HepG2 (cell line): ENCODE data around the gene MXD1. TPM values are rescaled to one million over a fixed set of nuclear protein-coding genes. Genes with fewer than 3 reads are reported as not detected.

Source experiments
- AKAP8 ChIP-seq: sonication (generic); formaldehyde crosslinking; IDR thresholded peaks from 2 replicates; pipeline ENCODE4 v1.5.1; 2020; ENCODE audit warnings: mild to moderate bottlenecking, missing genetic modification reagents
- JDP2 ChIP-seq: sonication (generic); formaldehyde crosslinking; IDR thresholded peaks from 2 replicates; pipeline ENCODE4 v1.8.1; 2022; ENCODE audit warnings: missing genetic modification reagents, borderline replicate concordance
- MLLT10 ChIP-seq: sonication (generic); formaldehyde crosslinking; IDR thresholded peaks from 2 replicates; pipeline ENCODE4 v1.4.0; 2020; ENCODE audit warnings: missing genetic modification reagents
- MTA1 ChIP-seq: sonication (generic); formaldehyde crosslinking; IDR thresholded peaks from 2 replicates; pipeline ENCODE4 v1.4.0; 2020; ENCODE audit warnings: missing genetic modification reagents, mild to moderate bottlenecking, borderline replicate concordance
- MZF1 ChIP-seq: sonication (generic); formaldehyde crosslinking; IDR thresholded peaks from 2 replicates; pipeline ENCODE4 v1.8.1; 2023; ENCODE audit warnings: mild to moderate bottlenecking, missing genetic modification reagents, borderline replicate concordance
- SIX1 ChIP-seq: sonication (generic); formaldehyde crosslinking; IDR thresholded peaks from 2 replicates; pipeline ENCODE4 v1.4.0; 2020; ENCODE audit warnings: missing genetic modification reagents, borderline replicate concordance
- ZBTB38 ChIP-seq: sonication (generic); formaldehyde crosslinking; IDR thresholded peaks from 2 replicates; pipeline ENCODE4 v1.5.1; 2020; ENCODE audit warnings: mild to moderate bottlenecking, missing genetic modification reagents
- ZNF20 ChIP-seq: sonication (generic); formaldehyde crosslinking; IDR thresholded peaks from 2 replicates; pipeline ENCODE4 v1.4.0; 2020; ENCODE audit warnings: mild to moderate bottlenecking, moderate library complexity, missing genetic modification reagents
- ZSCAN22 ChIP-seq: sonication (generic); formaldehyde crosslinking; IDR thresholded peaks from 2 replicates; pipeline ENCODE4 v1.4.0; 2020; ENCODE audit warnings: mild to moderate bottlenecking, missing genetic modification reagents
- polyA plus RNA-seq, 8 experiments: library from polyadenylated mRNA; depleted of rRNA in 3 of 8; stranded (reverse) in 7 of 8; unstranded in 1 of 8; fragments of >200 nt; fragmentation: Illumina TruSeq in 4 of 8; extraction: Trizol in 4 of 8; gene quantifications; 2 replicates each; pipeline versions ENCODE4 v1.2.1 to v1.2.3, GENCODE V29; 2011 to 2016; ENCODE audit warnings: low read depth in 4 of 8, missing spikeins in 1 of 8, mixed read lengths in 1 of 8; ENCODE audit not compliant: insufficient read depth in 1 of 8
- total RNA-seq, 5 experiments: library from RNA; depleted of rRNA; stranded (reverse); fragments of >200 nt; fragmentation: Illumina TruSeq; extraction: Trizol; gene quantifications; 2 replicates each; pipeline ENCODE4 v1.2.3, GENCODE V29; 2016; ENCODE audit warnings: low read depth in 1 of 5
- TF ChIP-seq, protein P1 (sequence below): sonication (generic); formaldehyde crosslinking; IDR thresholded peaks from 2 replicates; pipeline ENCODE4 v1.5.1; 2020; ENCODE audit warnings: missing genetic modification reagents, mild to moderate bottlenecking, borderline replicate concordance
- TF ChIP-seq, protein P2 (sequence below): sonication (generic); formaldehyde crosslinking; IDR thresholded peaks from 2 replicates; pipeline ENCODE4 v1.5.1; 2020; ENCODE audit warnings: missing genetic modification reagents, mild to moderate bottlenecking, borderline replicate concordance
- TF ChIP-seq, protein P3 (sequence below): sonication (generic); formaldehyde crosslinking; IDR thresholded peaks from 2 replicates; pipeline ENCODE4 v1.5.0; 2020; ENCODE audit warnings: mild to moderate bottlenecking, missing genetic modification reagents, borderline replicate concordance
- TF ChIP-seq, protein P4 (sequence below): sonication (generic); formaldehyde crosslinking; IDR thresholded peaks from 2 replicates; pipeline ENCODE4 v1.4.0; 2020; ENCODE audit warnings: low read depth, mild to moderate bottlenecking, missing genetic modification reagents

MXD1 gene
- total and polyA plus RNA-seq, 2 of the 13 experiments (the other 11 are each of a cell fraction or from before 2014, with no cell fraction given), result 6.4 to 14.9 TPM

DNA sequence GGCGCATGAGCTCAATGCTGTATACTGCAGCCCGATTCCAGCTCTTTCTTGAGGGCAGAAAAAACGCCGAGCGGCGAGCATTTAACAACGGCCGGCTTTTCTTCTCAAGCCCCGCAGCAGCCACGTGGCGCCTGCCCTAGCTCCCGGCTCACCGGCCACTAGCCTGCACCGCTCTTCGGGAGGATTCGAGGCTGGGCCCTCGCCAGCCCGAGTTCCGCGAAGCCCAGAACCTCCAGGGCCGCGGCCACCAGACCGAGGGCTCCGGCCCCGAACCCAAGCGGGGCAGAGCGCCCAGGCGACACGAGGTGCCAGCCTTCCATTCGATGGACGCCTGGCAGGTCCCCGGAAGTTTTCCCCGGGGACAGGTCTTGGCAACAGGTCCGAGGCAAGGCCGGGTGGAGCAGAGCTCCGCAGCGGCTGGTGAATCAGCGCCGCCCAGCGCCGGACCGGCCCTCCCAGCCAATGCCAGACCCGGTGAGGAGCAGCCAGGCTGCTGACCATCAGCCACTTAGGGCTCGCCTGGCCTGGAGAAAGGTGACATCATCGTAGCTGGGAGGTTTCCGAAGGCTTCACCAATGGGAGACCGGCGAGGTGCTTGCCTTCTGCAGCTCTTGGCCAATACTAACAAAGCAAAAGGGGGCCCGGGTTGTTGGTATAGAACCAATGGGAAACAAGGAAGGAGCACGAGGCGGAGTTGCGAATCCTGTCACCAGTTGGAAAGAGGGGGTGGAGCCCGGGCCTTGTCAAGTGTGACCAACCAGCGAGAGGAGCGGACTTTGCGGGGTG lies 552 bp upstream of the MXD1 start (continued):
- TF ChIP-seq, protein P1, sequence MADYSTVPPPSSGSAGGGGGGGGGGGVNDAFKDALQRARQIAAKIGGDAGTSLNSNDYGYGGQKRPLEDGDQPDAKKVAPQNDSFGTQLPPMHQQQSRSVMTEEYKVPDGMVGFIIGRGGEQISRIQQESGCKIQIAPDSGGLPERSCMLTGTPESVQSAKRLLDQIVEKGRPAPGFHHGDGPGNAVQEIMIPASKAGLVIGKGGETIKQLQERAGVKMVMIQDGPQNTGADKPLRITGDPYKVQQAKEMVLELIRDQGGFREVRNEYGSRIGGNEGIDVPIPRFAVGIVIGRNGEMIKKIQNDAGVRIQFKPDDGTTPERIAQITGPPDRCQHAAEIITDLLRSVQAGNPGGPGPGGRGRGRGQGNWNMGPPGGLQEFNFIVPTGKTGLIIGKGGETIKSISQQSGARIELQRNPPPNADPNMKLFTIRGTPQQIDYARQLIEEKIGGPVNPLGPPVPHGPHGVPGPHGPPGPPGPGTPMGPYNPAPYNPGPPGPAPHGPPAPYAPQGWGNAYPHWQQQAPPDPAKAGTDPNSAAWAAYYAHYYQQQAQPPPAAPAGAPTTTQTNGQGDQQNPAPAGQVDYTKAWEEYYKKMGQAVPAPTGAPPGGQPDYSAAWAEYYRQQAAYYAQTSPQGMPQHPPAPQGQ (CRISPR knock-in tag), result 0 out of 2 replicates have a peak, but pooled peaks have one; percentile 53
- TF ChIP-seq MZF1 (CRISPR knock-in tag) (peak; percentile 95; the same call in 1 of the 2 replicates), MLLT10 (CRISPR knock-in tag) (no peak), ZBTB38 (peak; percentile 84), AKAP8 (CRISPR knock-in tag) (peak; percentile 41; the same call in 1 of the 2 replicates), SIX1 (no peak), JDP2 (CRISPR knock-in tag) (peak; percentile 26; the same call in 1 of the 2 replicates), MTA1 (CRISPR knock-in tag) (no peak; the same call in 1 of the 2 replicates), ZSCAN22 (CRISPR knock-in tag) (0 out of 2 replicates have a peak, but pooled peaks have one; percentile 46), ZNF20 (CRISPR knock-in tag) (no peak)
- TF ChIP-seq, protein P2, sequence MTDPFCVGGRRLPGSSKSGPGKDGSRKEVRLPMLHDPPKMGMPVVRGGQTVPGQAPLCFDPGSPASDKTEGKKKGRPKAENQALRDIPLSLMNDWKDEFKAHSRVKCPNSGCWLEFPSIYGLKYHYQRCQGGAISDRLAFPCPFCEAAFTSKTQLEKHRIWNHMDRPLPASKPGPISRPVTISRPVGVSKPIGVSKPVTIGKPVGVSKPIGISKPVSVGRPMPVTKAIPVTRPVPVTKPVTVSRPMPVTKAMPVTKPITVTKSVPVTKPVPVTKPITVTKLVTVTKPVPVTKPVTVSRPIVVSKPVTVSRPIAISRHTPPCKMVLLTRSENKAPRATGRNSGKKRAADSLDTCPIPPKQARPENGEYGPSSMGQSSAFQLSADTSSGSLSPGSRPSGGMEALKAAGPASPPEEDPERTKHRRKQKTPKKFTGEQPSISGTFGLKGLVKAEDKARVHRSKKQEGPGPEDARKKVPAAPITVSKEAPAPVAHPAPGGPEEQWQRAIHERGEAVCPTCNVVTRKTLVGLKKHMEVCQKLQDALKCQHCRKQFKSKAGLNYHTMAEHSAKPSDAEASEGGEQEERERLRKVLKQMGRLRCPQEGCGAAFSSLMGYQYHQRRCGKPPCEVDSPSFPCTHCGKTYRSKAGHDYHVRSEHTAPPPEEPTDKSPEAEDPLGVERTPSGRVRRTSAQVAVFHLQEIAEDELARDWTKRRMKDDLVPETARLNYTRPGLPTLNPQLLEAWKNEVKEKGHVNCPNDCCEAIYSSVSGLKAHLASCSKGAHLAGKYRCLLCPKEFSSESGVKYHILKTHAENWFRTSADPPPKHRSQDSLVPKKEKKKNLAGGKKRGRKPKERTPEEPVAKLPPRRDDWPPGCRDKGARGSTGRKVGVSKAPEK (CRISPR knock-in tag), result peak; percentile 86; the same call in 1 of the 2 replicates
- TF ChIP-seq, protein P3, sequence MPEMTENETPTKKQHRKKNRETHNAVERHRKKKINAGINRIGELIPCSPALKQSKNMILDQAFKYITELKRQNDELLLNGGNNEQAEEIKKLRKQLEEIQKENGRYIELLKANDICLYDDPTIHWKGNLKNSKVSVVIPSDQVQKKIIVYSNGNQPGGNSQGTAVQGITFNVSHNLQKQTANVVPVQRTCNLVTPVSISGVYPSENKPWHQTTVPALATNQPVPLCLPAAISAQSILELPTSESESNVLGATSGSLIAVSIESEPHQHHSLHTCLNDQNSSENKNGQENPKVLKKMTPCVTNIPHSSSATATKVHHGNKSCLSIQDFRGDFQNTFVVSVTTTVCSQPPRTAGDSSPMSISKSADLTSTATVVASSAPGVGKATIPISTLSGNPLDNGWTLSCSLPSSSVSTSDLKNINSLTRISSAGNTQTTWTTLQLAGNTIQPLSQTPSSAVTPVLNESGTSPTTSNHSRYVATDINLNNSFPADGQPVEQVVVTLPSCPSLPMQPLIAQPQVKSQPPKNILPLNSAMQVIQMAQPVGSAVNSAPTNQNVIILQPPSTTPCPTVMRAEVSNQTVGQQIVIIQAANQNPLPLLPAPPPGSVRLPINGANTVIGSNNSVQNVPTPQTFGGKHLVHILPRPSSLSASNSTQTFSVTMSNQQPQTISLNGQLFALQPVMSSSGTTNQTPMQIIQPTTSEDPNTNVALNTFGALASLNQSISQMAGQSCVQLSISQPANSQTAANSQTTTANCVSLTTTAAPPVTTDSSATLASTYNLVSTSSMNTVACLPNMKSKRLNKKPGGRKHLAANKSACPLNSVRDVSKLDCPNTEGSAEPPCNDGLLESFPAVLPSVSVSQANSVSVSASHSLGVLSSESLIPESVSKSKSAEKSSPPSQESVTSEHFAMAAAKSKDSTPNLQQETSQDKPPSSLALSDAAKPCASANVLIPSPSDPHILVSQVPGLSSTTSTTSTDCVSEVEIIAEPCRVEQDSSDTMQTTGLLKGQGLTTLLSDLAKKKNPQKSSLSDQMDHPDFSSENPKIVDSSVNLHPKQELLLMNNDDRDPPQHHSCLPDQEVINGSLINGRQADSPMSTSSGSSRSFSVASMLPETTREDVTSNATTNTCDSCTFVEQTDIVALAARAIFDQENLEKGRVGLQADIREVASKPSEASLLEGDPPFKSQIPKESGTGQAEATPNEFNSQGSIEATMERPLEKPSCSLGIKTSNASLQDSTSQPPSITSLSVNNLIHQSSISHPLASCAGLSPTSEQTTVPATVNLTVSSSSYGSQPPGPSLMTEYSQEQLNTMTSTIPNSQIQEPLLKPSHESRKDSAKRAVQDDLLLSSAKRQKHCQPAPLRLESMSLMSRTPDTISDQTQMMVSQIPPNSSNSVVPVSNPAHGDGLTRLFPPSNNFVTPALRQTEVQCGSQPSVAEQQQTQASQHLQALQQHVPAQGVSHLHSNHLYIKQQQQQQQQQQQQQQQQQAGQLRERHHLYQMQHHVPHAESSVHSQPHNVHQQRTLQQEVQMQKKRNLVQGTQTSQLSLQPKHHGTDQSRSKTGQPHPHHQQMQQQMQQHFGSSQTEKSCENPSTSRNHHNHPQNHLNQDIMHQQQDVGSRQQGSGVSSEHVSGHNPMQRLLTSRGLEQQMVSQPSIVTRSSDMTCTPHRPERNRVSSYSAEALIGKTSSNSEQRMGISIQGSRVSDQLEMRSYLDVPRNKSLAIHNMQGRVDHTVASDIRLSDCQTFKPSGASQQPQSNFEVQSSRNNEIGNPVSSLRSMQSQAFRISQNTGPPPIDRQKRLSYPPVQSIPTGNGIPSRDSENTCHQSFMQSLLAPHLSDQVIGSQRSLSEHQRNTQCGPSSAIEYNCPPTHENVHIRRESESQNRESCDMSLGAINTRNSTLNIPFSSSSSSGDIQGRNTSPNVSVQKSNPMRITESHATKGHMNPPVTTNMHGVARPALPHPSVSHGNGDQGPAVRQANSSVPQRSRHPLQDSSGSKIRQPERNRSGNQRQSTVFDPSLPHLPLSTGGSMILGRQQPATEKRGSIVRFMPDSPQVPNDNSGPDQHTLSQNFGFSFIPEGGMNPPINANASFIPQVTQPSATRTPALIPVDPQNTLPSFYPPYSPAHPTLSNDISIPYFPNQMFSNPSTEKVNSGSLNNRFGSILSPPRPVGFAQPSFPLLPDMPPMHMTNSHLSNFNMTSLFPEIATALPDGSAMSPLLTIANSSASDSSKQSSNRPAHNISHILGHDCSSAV (CRISPR knock-in tag), result peak; percentile 89
- TF ChIP-seq, protein P4, sequence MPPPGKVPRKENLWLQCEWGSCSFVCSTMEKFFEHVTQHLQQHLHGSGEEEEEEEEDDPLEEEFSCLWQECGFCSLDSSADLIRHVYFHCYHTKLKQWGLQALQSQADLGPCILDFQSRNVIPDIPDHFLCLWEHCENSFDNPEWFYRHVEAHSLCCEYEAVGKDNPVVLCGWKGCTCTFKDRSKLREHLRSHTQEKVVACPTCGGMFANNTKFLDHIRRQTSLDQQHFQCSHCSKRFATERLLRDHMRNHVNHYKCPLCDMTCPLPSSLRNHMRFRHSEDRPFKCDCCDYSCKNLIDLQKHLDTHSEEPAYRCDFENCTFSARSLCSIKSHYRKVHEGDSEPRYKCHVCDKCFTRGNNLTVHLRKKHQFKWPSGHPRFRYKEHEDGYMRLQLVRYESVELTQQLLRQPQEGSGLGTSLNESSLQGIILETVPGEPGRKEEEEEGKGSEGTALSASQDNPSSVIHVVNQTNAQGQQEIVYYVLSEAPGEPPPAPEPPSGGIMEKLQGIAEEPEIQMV, result peak; percentile 82; the same call in 1 of the 2 replicates
